HG03378 (cell line): ENCODE data around the gene DSCAM.

Source experiments
- ATAC-seq: cut with Tn5 transposase; IDR thresholded peaks from one replicate; pipeline ENCODE4 v1.9.1; 2021; ENCODE audit warnings: mild to moderate bottlenecking, moderate library complexity; ENCODE audit not compliant: unreplicated experiment

DSCAM gene

DNA sequence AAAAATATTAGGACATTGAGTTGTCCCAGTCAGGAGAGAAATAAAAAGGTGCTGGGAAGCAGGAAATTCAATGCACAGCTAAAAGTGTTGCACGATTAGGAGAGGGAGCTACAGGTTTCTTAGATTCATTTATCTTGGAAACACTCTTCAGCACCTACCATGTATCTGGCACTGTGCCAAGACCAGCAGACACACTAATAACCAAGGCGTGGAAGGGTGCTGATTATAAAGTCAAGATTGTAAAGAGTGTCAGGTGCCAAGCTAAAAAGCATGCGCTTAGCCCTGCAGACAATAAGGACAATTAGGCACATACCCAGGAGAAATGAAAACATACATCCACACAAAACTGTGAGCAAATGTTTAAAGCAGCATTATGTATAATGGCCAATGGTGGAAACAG lies 129.9 kb downstream of the DSCAM start:
- ATAC-seq: no peak

DNA sequence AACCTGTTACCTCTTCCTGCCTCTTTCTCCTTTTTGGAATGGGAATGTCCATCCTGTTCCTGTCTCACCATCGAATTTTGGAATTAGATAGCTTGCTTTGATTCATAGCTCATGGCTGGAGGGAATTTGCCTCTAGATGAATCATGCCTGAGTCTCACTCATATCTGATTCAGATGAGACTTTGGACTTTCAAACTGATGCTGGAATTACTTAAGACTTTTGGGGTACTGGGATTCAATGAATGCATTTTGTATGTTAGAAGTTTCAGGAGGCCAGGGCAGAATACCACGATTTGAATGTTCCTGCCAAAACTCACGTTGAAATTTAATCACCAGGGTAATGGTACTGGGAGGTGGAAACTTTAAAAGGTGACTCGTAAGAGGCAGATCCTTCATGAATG lies 132.4 kb downstream of the DSCAM start:
- no peak for ATAC-seq

DNA sequence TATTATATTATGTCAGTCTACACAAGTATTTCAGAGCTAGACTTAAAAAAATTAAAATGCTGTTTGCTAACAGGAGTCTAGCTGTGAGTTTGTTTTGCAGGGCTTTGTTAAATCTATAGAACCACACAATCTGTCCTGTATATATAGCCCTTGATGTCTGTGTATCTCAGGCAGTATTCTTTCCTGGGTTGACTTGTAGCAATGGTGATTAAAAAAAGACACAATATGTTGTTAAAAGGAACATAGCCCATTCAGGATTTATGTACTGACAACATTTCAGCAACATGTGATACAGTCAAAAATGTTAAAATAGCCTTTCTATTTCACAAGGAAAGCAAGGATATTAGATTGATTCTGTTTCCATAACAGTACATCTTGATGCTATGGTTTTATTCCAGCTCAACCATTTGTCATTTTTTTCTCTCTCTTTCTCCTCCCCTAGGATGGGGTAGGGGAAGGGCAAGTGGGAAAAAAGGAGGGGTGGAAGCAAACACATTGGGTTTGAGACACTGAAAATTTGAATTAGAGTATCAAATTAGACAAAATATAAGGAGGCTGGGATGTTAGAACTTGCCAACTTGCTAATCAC lies 139.2 kb downstream of the DSCAM start:
- ATAC-seq: no peak

DNA sequence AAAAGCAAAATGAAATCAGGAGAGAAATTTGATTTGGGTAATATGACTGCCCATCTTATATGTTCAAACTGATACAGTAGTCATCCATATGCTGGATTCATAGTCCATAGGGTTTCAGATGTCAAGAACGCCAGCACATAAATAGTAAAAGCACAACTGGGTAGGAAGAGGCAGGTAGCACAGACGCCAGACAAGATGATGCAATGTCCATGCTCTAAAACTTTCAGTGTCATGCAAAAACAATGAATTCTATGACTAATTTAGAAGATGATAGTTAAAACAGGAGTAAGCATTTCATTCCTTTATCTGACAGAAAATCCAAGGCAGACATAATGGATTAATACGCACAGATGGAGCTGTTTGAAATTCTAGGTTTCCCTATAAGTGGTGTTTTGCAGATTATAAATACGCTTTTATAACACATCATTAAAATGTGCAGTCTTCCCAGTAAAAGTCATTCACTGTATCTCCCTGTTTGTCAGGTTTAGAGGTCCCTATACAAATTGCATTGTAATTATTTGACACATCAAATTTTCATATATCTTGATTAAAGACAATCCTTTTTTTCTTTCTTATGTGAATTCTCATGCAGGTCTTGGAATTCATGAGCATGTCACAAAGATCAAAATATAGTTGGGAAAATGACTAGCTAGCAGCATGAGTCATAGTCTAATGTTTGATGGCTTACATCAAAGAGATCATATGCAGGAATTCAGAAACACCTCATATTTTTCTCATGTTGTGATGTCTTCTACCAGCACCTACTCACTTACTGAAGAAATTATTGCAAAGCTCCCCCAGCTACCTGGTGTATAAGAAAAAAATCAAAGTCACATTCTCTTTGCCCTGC lies 139.9 kb downstream of the DSCAM start:
- no peak for ATAC-seq

DNA sequence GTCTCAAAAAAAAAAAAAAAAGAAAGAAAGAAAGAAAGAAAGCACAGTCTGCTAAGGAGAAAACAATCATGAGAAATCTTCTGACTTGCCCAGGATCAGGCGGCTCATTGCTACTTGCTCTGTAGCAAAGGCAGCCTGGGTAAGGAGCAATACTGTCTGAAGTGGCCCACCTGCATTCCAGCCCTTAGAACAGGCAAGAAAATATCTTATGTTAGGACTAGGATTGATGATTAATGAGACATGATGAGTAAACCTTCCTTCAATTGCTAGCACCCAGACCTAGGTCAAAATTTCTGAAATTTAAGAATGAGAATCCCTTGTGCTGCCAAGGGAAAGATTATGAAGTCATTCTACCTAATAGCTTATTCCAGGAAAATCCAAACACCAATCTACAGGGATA lies 140.8 kb downstream of the DSCAM start:
- ATAC-seq: no peak

DNA sequence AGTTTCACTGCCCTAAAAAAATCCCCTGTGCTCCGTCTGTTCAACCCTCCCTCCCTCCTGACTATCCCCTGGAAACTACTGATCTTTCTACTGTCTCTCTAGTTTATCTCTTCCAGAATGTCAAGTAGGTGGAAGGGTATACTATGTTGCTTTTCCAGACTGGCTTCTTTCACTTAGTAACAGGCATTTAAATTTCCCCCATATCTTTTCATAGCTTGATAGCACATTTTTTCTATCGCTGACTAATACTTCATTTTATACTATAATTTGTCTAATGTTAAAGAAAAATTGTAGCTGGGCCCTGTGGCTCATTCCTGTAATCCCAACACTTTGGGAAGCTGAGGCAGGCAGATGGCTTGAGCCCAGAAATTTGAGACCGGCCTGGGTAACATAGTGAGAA lies 142.8 kb downstream of the DSCAM start:
- ATAC-seq: no peak

DNA sequence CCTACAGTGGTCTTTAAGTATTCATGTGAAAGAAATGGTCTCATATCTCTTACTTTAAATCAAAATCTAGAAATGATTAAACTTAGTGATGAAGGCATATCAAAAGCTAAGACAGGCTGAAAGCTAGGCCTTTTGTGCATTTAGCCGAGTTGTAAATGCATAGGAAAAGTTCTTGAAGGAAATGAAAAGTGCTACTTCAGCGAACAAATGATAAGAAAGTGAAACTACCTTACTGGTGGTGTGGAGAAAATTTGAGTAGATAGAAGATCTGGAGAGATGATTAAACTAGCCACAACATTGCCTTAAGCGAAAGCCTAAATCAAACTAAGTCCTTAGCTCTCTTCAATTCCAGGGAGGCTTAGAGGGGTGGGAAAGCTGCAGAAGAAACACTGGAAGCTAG lies 147.6 kb downstream of the DSCAM start:
- ATAC-seq: no peak

DNA sequence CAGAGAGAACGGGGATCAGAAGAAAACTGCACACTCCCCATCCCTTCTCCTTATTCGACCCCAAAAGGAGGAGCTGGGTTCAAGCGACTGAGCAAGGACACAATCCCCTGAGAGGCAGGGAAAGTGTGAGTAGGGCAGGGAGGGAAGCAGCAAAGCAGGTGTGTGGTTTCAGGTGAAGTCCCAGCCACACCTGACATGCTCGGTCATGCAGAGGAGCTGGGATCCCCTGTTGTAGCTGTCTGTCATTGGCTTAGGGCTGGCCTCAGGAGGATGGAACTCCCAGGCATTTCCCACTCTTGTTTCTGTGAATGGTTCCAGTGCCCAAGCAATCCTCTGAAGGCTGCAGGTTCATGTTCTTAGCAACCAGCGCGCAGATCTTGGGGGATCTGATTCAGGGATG lies 150.7 kb downstream of the DSCAM start:
- ATAC-seq: no peak

DNA sequence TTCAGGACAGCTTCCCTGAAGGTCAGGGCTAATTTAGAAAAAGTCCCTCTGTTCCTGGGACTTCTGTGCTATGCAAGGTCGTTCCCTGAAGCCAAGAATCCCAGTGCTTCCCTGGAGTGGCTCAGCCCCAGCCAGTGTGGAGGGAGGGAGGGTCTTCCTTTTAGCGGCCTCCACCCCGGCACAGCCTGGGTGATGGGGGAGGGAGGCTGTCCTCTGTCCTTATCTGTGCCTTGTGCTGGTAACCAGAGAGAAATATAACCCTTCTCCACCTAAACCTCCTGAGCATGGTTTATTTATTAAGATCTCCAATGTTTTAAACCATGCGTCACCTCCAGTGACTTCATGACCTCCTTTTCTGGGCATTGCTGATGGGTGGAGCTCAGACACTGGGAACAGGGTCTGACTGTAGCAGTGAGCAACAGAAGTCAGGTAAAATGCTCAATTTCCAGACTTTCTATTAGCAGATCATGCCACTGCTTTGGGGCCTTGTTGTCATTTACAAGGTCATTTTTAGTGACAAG lies 157.1 kb downstream of the DSCAM start:
- no peak for ATAC-seq

DNA sequence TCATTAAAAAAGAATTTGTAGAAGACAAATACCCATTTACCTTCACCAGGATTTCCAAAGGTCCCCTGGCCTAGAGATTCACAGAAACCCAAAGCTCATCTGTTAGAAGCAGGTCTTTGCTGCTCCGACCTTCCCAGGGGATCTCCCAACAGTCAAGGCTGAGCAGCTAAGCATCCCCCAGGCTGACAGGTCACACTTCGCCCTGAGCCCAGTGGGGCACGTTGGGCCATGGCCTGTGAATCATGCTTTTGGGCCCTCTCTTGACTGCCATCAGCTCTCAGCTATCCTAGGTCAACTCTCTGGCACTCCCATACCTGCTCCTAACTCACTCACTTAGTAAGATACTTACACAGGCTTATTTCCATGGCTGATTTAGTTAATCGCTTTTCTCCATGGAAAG lies 157.7 kb downstream of the DSCAM start:
- no peak for ATAC-seq

DNA sequence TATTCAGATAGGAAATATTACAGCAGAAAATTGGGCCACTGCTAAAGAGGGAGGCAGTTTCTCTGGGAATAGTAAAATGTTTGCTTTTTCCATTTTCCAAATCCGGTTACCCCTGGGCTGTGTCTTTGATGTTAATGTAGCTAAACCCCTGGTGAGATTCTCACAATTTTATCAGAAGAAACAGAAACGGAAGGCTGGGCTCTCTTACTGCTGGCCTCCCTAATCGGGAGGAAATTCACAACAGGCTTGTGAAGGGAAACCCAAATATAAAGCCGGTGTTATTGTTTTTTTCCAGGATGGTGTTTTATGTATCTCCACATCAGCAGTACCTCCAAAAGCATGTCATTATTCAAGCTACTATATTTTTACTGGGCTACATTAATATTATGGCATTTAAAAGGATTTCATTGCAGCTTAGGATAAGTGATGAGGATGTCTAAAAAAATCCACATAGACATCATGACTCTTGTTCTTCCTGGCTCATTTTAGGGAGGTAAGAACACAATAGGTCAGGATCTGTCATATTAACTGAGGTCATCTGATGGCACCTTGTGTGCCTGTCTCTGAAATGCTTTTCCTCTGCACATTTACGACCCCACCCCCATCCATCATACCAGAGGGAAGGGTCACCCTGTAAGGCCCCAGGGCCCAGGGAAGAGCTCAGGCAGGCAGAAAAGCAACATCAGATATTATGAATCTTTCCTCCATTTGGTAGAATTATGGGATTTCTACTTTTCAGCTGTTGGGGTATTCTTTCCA lies 158.7 kb downstream of the DSCAM start:
- ATAC-seq: no peak

DNA sequence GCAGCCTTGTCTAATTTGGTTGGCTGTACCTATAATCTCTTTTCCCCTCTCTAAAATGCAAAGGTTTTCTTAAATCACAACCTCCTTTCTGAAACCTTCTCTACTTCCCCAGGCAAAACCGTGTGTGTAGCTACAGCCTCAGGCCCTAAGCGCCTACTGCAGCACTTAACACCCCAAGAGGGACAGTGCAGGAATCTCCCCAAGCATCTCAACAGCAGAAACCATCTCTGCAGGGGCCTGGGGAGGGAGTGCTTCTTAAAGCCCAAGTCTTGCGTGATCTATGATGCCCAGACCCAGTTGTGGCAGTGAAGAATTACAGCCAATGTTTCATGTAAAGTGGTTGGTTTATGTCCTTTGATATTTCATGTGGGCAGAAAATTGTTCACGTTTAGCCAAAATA lies 159.3 kb downstream of the DSCAM start:
- no peak for ATAC-seq

DNA sequence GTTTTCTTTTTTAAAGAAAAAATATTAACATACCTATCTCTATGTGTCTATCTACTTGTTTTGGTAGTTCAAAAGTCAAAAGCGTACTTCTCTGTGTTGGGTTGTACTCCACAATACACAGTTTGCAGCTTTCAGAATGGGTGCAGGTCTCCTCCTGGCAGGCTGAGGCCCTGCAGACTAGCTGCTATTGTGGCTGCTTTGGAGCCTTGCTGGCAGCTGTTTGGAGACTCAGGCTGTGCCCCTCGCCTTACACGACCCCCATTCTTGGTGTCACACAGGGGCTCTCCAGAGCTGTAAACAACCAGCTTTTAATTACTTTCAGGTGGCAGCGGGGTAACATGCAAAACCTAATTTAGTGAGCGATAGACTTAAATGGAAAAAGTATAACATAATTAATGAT lies 160.4 kb downstream of the DSCAM start:
- no peak for ATAC-seq

DNA sequence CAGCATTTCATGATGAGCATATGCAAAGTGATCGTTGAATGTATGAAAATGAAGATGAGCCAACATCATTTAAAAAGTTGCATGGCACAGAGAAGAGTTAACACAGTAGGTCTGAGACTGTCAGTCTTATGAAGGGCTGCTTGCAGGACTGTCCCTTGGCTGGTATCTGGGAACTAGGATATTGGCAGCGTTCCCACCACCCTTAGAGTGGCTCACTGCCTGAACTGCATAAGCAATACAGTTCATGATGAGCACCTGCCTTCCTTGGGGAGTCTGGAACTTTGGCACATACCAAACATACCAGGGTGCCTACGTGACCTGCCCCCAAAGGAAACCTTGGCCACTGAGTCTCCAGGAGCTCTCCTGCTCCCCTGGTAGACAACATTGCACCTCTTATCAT lies 161.8 kb downstream of the DSCAM start:
- ATAC-seq: no peak

DNA sequence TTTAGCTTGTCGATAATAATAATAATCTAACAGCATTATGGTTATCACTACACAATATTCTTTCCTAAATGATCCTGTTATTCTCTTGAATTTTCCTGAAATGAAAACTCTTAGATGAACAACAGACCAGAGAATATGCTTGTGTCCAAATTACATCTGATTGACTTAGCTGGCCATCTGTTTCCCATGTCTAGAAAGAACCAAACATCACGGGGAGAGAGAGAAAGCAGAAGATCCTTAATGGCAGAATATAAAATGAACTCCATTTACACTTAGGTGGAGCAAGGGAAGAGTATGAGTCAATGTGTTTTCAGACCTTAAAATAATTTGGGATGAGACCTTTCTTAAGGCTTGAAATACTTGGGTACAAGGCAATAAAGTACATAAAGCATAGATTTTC lies 162.2 kb downstream of the DSCAM start:
- ATAC-seq: no peak

DNA sequence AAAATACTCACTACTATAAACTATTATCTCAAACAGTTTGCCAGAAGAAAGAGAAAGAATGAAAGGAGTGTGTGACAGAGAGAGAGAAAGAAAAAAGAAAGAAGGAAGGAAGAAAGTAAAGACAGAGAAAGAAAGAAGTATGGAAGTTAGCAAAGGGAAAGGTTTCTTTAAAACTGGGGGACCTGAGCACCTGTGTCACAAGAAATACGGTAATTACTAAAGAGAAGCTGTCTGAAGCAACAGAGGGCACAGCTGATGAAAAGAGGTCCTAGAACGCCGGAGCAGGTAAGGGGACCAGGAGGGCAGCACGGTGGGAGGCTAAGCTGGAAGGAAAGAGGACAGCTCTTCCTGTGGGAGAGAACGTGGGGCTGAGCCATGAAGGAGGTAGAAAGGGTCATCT lies 163.6 kb downstream of the DSCAM start:
- no peak for ATAC-seq

DNA sequence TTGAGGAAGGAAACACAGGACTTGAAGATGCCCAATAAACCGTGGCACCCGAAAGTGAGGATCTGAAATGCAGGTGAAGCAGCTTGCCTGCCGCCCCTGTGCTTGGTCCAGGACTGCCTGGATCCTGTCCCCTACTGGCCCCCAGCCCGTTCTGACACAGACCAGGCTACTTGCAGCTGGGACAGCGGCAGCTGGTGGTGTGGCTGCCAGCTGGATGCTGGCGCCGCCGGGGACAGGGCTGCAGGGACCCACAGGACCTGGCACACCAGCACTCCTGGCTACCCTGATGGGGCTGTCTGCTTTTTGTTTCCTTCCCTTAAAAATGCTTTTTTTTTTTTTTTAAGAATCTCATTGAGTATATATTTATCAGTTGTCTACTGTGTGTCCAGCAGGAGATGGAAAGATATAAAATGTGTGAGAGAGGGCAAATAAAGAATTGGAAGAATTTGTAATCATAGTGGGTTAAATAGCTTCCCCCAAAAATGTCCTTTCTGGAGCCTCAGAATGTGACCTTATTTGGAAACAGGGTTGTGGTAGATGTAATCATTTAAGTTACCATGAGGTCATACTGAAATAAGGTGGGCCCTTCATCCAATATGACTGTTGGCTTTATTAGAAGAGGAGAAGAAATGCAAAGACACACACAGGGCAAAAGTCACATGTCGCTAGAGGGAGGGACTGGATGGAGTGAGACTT lies 165.6 kb downstream of the DSCAM start:
- ATAC-seq: no peak

DNA sequence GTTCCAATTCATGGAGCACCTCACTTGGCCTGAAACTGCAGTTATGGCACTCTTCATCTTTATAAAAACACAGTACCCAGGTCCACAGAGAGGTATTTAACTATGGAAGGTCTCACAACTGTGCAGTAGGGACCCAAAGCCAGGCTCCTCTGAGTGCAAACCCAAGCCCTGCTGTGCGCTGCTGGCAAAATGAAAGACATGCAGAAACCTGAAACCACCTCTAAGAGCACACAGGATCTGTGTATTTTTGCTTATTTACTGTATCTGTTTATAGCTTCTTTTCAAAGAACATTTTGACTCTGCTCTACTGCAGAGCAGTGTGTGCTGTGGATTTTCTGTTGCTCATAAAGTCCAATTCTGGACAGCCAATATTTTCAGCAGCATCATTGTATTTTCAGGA lies 166.6 kb downstream of the DSCAM start:
- ATAC-seq: no peak

DNA sequence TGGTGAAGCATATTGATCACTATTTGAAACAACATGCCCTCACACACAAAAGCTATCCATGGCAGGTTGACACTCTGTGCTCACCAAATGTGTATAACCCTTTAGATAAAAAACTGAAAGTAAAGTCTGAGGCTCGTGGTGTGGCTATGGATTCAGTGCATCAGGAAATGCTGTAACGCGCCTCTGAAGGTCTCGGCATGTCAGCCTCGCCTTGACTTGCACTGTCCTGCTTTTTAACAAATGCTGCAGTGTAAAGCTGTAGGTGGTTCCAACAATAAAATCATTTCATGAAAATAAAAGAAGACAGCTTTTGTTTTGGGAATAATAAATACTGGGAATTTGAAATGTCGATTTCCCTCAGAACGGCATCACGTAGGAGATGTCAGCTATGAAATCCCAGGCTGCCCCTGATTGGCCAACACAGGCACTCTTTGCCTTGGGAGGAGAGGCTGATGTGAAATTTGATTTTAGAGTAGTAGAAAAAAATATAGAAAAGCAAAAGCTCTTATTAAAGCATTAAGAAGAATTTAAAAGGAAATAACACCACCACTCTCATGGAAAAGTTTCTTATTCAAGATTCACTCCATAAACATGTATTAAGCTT lies 168.2 kb downstream of the DSCAM start:
- no peak for ATAC-seq

DNA sequence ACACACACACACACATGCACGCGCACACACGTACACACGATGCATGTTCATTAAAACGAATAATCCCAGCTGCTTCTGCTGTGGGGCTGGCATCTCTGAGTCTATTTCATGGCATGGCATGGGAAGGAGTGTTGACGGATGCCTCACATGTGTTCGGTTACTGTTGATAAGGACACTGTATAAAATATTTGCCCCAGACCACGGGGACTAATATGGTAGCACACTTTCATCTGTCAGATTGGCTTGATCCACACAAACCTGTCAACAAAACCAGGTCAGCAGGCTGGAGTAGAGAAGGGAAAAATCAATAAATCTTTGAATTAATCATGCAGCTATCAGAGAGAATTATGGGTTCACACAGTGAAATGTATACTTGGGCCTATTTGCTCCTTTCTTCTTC lies 171.9 kb downstream of the DSCAM start:
- no peak for ATAC-seq

DNA sequence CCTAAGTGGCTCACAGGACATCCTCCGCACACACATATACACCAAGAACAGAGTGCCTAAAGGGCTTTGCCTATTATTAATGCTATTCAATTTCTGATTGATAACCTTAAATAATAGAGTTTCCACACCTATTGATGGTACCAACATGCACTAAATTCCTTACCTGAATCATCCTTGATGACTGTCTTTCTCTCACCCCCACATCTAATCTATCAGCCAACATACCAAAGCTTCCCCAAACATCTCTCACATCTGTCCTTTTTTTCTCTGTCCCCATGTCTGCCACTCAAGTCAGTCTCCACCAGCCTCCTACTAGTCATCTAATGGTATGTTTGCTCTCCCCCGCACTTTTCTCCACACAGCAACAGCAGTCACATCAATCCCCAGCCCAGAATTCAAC lies 174.4 kb downstream of the DSCAM start:
- ATAC-seq: no peak
